ENCODE measurements around the gene AGAP5. TPM values are rescaled to one million over a fixed set of nuclear protein-coding genes. Genes with fewer than 3 reads are reported as not detected.

AGAP5 gene
- total and polyA plus RNA-seq, 2 of the 8 experiments (the other 6 are each of a cell fraction or from before 2014, with no cell fraction given): 5.4 to 6.0 TPM

DNA sequence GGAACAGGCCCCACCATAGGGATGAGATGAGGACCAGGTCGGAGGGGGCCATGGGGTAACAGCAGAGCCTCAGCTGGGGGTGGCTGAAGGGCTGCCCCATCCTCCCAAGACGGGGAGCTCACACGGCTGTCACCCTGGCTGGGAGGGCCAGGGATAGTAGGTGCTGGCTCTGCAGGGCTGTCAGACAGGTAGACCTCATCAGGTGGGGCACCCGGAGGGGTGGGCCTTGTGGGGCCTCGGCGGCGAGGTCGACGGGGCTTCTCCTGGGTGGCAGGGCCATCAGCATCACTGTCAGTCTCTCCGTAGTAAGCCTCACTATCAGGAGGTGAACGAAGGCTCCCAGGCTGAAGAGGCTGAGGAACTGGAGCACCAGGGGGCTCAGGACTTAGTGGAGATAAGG lies 44.7 kb downstream of the AGAP5 start:
- Histone ChIP-seq H4K20me1 (replicated peaks in 1 of 2; ENCODE audit: control insufficient read depth in 1 of 2, insufficient read depth in 2 of 2, low read length in 2 of 2) (peaks cover 0 to 2% of the 10 kb centered on the region in 2 experiments), H2BK120ac (replicated peaks; ENCODE audit: low read depth, low read length) (no peak overlapping the region), H4K8ac (ENCODE audit: extremely low read depth, insufficient read depth, low read length) (no peak overlapping the region), H2BK15ac (ENCODE audit: low read length) (no peak overlapping the region), H2BK20ac (ENCODE audit: low read length) (no peak overlapping the region), H3K4ac (replicated peaks; ENCODE audit: insufficient read length, low read depth, low read length) (no peak overlapping the region), H2BK5ac (ENCODE audit: low read depth, low read length) (no peak overlapping the region), H3K56ac (replicated peaks; ENCODE audit: insufficient read length, low read depth, low read length) (no peak overlapping the region), H3K79me1 (ENCODE audit: low read depth, low read length) (no peaks in the 10 kb centered on the region), H2AK5ac (ENCODE audit: low read depth, low read length) (no peak overlapping the region), H3K14ac (ENCODE audit: insufficient read length) (no peak overlapping the region), H2AFZ (ENCODE audit: low read length) (no peak overlapping the region), H3K27ac (ENCODE audit: low read depth, low read length) (no peak overlapping the region), H3K9me3 (ENCODE audit: insufficient read depth in 2 of 2, low read depth in 1 of 2, low read length in 1 of 2) (no peaks in the 10 kb centered on the region), H4K5ac (ENCODE audit: insufficient read length, low read depth, low read length) (no peak overlapping the region), H2BK12ac (ENCODE audit: low read depth, low read length) (no peak overlapping the region), H3K36me3 (ENCODE audit: control insufficient read depth in 2 of 4, insufficient read depth in 4 of 4, low read length in 3 of 4) (no peaks in the 10 kb centered on the region), H3K23ac (ENCODE audit: insufficient read length) (no peak overlapping the region), H3K4me2 (ENCODE audit: insufficient read depth in 1 of 2, low read depth in 2 of 2, low read length in 2 of 2) (no peak overlapping the region), H3K27me3 (replicated peaks in 1 of 4; ENCODE audit: control insufficient read depth in 3 of 4, extremely low read depth in 1 of 4, insufficient read depth in 3 of 4, low read length in 3 of 4) (no peaks in the 10 kb centered on the region), H3K4me3 (ENCODE audit: extremely low read depth in 1 of 4, insufficient read depth in 2 of 4, low read depth in 3 of 4, low read length in 4 of 4) (no peak overlapping the region), H3K79me2 (ENCODE audit: control insufficient read depth in 1 of 2, insufficient read depth in 2 of 2, low read length in 2 of 2) (no peaks in the 10 kb centered on the region), H4K91ac (replicated peaks; ENCODE audit: insufficient read length, low read length) (no peak overlapping the region), H3K9ac (replicated peaks in 1 of 4; ENCODE audit: extremely low read depth in 1 of 4, low read depth in 3 of 4, low read length in 3 of 4) (no peak overlapping the region), H3K23me2 (ENCODE audit: low read depth, low read length) (peaks cover 1% of the 10 kb centered on the region; the same call in 1 of the 2 replicates), H3K4me1 (replicated peaks in 1 of 4; ENCODE audit: control insufficient read depth in 3 of 4, insufficient read depth in 4 of 4, low read length in 3 of 4) (peaks cover 0 to 4% (median 0%) of the 10 kb centered on the region in 4 experiments; a peak in 2 of 7 replicates), H3K18ac (ENCODE audit: extremely low read depth, low read length) (no peak overlapping the region)
- TF ChIP-seq CHD1 (IDR thresholded peaks at IDR 0.05; ENCODE audit: low read depth, low read length) (no peak), KDM4A (IDR thresholded peaks at IDR 0.05; ENCODE audit: low read depth, low read length, severe bottlenecking) (no peak)
- POLR2A ChIA-PET (ENCODE audit: partially characterized antibody): interaction anchor here (0.5 kb wide), 1 partner anchor 88 kb away, joined by 3 read pairs; no protein-coding TSS in a partner anchor
- 82% methylated on average over 11 of the region's 11 CpGs; no CpG with 5 or more reads in 1 of the 2 experiments for WGBS, 2 experiments (ENCODE audit: extremely low coverage in 1 of 2, insufficient coverage in 1 of 2, insufficient read length in 1 of 2, insufficient replicate concordance in 2 of 2, low coverage in 1 of 2, low lambda C conversion rate in 2 of 2, missing lambda C conversion rate in 1 of 2)
- DNase-seq (ENCODE audit: low read depth in 1 of 2, low spot score in 2 of 2) (no peak), FAIRE-seq (no peak)
- CTCF ChIA-PET (ENCODE audit: partially characterized antibody): interaction anchor here (1.1 to 1.3 kb wide), 2 partner anchors 123 to 255 kb away, joined by 3 read pairs; no protein-coding TSS in a partner anchor
